GM23338 (cell line): ENCODE measurements around the gene CNPPD1. TPM values are rescaled to one million over a fixed set of nuclear protein-coding genes. Genes with fewer than 3 reads are reported as not detected.

ENCODE experiments used
- ATAC-seq: fragments of 200-7000 bp; cut with Tn5 transposase; 3 replicates; pipeline ENCODE4 v1.9.1; 2020
- DNase-seq: peaks from one replicate; pipeline ENCODE4 v3.0.0-alpha.2; 2015; ENCODE audit warnings: low spot score
- H2AFZ ChIP-seq: fragments of 200-600 bp; sonication (generic); 2 replicates; pipeline ENCODE4 v1.8.0; 2016; ENCODE audit warnings: antibody characterized with exemption, mild to moderate bottlenecking, moderate library complexity
- H3F3A ChIP-seq: fragments of 200-600 bp; sonication (generic); replicated peaks from 2 replicates; pipeline ENCODE4 v1.8.0; 2017; ENCODE audit warnings: antibody characterized with exemption, mixed run types, low read depth
- H3K27ac ChIP-seq: fragments of 200-600 bp; sonication (generic); 2 replicates; pipeline ENCODE4 v1.6.1; 2016; ENCODE audit warnings: low read depth
- H3K27me3 ChIP-seq: fragments of 200-600 bp; sonication (generic); 2 replicates; pipeline ENCODE4 v1.8.0; 2016; ENCODE audit warnings: mild to moderate bottlenecking, mixed run types, moderate library complexity; ENCODE audit not compliant: insufficient read depth
- H3K36me3 ChIP-seq: fragments of 200-600 bp; sonication (generic); 2 replicates; pipeline ENCODE4 v1.8.0; 2016; ENCODE audit warnings: mild to moderate bottlenecking; ENCODE audit not compliant: insufficient read depth
- H3K4me1 ChIP-seq: fragments of 200-600 bp; sonication (generic); 2 replicates; pipeline ENCODE4 v1.8.0; 2016; ENCODE audit warnings: mild to moderate bottlenecking, moderate library complexity; ENCODE audit not compliant: insufficient read depth
- H3K4me2 ChIP-seq: fragments of 200-600 bp; sonication (generic); 2 replicates; pipeline ENCODE4 v1.7.1; 2017; ENCODE audit warnings: mixed run types
- H3K4me3 ChIP-seq: fragments of 200-600 bp; sonication (generic); 2 replicates; pipeline ENCODE4 v1.6.1; 2016; ENCODE audit warnings: mixed run types
- H3K79me2 ChIP-seq: fragments of 200-600 bp; sonication (generic); replicated peaks from 2 replicates; pipeline ENCODE4 v1.8.0; 2017; ENCODE audit warnings: mild to moderate bottlenecking; ENCODE audit not compliant: insufficient read depth
- H3K9me2 ChIP-seq: fragments of 200-600 bp; sonication (generic); 2 replicates; pipeline ENCODE4 v1.8.0; 2017; ENCODE audit not compliant: insufficient read depth
- H4K20me1 ChIP-seq: fragments of 200-600 bp; sonication (generic); replicated peaks from 2 replicates; pipeline ENCODE4 v1.8.0; 2017; ENCODE audit warnings: mild to moderate bottlenecking; ENCODE audit not compliant: insufficient read depth
- H3K27ac Mint-ChIP-seq: 2 replicates; pipeline ENCODE4 v1.8.0; 2020; ENCODE audit warnings: inconsistent platforms, mild to moderate bottlenecking, moderate library complexity, mixed read lengths
- H3K27me3 Mint-ChIP-seq: 3 replicates; pipeline ENCODE4 v1.8.0; 2022; ENCODE audit warnings: low read depth, mild to moderate bottlenecking, moderate library complexity, mixed read lengths, inconsistent platforms; ENCODE audit not compliant: insufficient read depth, poor library complexity
- H3K36me3 Mint-ChIP-seq: 3 replicates; pipeline ENCODE4 v1.8.0; 2021; ENCODE audit warnings: low read depth, mild to moderate bottlenecking, inconsistent platforms, moderate library complexity, mixed read lengths
- H3K4me1 Mint-ChIP-seq: 3 replicates; pipeline ENCODE4 v1.8.0; 2020; ENCODE audit warnings: mild to moderate bottlenecking, inconsistent platforms, mixed read lengths
- H3K4me3 Mint-ChIP-seq: 3 replicates; pipeline ENCODE4 v1.8.0; 2021; ENCODE audit warnings: moderate library complexity, mild to moderate bottlenecking, inconsistent platforms, mixed read lengths
- H3K9me3 Mint-ChIP-seq: 3 replicates; pipeline ENCODE4 v1.8.0; 2020; ENCODE audit warnings: moderate library complexity, mild to moderate bottlenecking, inconsistent platforms, mixed read lengths
- CREB1 ChIP-seq: fragments of 250-450 bp; sonication (Bioruptor Pico); IDR thresholded peaks from 2 replicates; pipeline ENCODE4 v1.5.0; 2020; ENCODE audit warnings: low read depth, mild to moderate bottlenecking, moderate library complexity
- CTCF ChIP-seq, 2 experiments: fragments of 200-600 bp in 1 of 2; sonication (generic) in 1 of 2; conservative IDR thresholded peaks; 2 replicates each; pipeline versions ENCODE4 v1.5.1 to v1.6.1; 2016 to 2017; ENCODE audit warnings: antibody characterized with exemption in 2 of 2, low read depth in 2 of 2, mild to moderate bottlenecking in 2 of 2, moderate library complexity in 1 of 2
- ETS1 ChIP-seq: IDR thresholded peaks from 2 replicates; pipeline ENCODE4 v1.6.1; 2016; ENCODE audit warnings: antibody characterized with exemption
- EZH2 ChIP-seq: fragments of 200-600 bp; sonication (generic); IDR thresholded peaks from one replicate; pipeline ENCODE4 v1.8.0; 2017; ENCODE audit warnings: antibody characterized with exemption, mild to moderate bottlenecking, low read depth; ENCODE audit not compliant: unreplicated experiment
- EZH2phosphoT487 ChIP-seq: fragments of 200-600 bp; sonication (generic); IDR thresholded peaks from one replicate; pipeline ENCODE4 v1.8.1; 2018; ENCODE audit warnings: antibody characterized with exemption; ENCODE audit not compliant: unreplicated experiment
- JUNB ChIP-seq: IDR thresholded peaks from one replicate; pipeline ENCODE4 v1.6.1; 2016; ENCODE audit warnings: antibody characterized with exemption; ENCODE audit not compliant: unreplicated experiment
- NANOG ChIP-seq: IDR thresholded peaks from 2 replicates; pipeline ENCODE4 v1.6.1; 2016; ENCODE audit warnings: antibody characterized with exemption, borderline replicate concordance
- POLR2AphosphoS5 ChIP-seq: IDR thresholded peaks from 2 replicates; pipeline ENCODE4 v1.6.1; 2016; ENCODE audit warnings: antibody characterized with exemption, low read depth
- REST ChIP-seq: IDR thresholded peaks from one replicate; pipeline ENCODE4 v1.6.1; 2018; ENCODE audit warnings: antibody characterized with exemption; ENCODE audit not compliant: unreplicated experiment
- STAT1 ChIP-seq: IDR thresholded peaks from one replicate; pipeline ENCODE4 v1.6.1; 2016; ENCODE audit warnings: antibody characterized with exemption; ENCODE audit not compliant: unreplicated experiment
- ZNF114 ChIP-seq: fragments of 250-450 bp; sonication (Bioruptor Pico); IDR thresholded peaks from 2 replicates; pipeline ENCODE4 v1.5.0; 2020; ENCODE audit warnings: mild to moderate bottlenecking, moderate library complexity
- ZNF331 ChIP-seq: fragments of 250-450 bp; sonication (Bioruptor Pico); IDR thresholded peaks from 2 replicates; pipeline ENCODE4 v1.5.0; 2020; ENCODE audit warnings: low read depth, mild to moderate bottlenecking, moderate library complexity
- polyA plus RNA-seq: library from polyadenylated mRNA; unstranded; fragments of >200 nt; fragmentation: Nextera tagmentation; extraction: Ambion mirVana; gene quantifications from 2 replicates; pipeline ENCODE4 v1.2.1, GENCODE V29; 2016
- total RNA-seq: library from RNA; depleted of rRNA; stranded (reverse); fragments of >200 nt; shearing (Covaris generic); gene quantifications from 2 replicates; pipeline ENCODE4 v1.2.3, GENCODE V29; 2014
- TF ChIP-seq, protein P1 (sequence below): fragments of 250-450 bp; sonication (Bioruptor Pico); IDR thresholded peaks from 2 replicates; pipeline ENCODE4 v1.5.0; 2020; ENCODE audit warnings: mild to moderate bottlenecking, moderate library complexity

CNPPD1 gene
- total and polyA plus RNA-seq, 2 experiments from 2014 or later, result 18.0 to 18.2 TPM

- TF ChIP-seq EZH2phosphoT487 (no peak), POLR2AphosphoS5 (no peak), CREB1 (no peak), NANOG (no peak), CTCF (conservative IDR thresholded peaks at IDR 0.05; ENCODE audit: low read depth in 2 of 2) (no peak), EZH2 (no peak), ZNF114 (no peak), JUNB (no peak), ZNF331 (CRISPR knock-in tag) (no peak), REST (no peak), STAT1 (no peak), ETS1 (no peak)
- TF ChIP-seq, protein P1, sequence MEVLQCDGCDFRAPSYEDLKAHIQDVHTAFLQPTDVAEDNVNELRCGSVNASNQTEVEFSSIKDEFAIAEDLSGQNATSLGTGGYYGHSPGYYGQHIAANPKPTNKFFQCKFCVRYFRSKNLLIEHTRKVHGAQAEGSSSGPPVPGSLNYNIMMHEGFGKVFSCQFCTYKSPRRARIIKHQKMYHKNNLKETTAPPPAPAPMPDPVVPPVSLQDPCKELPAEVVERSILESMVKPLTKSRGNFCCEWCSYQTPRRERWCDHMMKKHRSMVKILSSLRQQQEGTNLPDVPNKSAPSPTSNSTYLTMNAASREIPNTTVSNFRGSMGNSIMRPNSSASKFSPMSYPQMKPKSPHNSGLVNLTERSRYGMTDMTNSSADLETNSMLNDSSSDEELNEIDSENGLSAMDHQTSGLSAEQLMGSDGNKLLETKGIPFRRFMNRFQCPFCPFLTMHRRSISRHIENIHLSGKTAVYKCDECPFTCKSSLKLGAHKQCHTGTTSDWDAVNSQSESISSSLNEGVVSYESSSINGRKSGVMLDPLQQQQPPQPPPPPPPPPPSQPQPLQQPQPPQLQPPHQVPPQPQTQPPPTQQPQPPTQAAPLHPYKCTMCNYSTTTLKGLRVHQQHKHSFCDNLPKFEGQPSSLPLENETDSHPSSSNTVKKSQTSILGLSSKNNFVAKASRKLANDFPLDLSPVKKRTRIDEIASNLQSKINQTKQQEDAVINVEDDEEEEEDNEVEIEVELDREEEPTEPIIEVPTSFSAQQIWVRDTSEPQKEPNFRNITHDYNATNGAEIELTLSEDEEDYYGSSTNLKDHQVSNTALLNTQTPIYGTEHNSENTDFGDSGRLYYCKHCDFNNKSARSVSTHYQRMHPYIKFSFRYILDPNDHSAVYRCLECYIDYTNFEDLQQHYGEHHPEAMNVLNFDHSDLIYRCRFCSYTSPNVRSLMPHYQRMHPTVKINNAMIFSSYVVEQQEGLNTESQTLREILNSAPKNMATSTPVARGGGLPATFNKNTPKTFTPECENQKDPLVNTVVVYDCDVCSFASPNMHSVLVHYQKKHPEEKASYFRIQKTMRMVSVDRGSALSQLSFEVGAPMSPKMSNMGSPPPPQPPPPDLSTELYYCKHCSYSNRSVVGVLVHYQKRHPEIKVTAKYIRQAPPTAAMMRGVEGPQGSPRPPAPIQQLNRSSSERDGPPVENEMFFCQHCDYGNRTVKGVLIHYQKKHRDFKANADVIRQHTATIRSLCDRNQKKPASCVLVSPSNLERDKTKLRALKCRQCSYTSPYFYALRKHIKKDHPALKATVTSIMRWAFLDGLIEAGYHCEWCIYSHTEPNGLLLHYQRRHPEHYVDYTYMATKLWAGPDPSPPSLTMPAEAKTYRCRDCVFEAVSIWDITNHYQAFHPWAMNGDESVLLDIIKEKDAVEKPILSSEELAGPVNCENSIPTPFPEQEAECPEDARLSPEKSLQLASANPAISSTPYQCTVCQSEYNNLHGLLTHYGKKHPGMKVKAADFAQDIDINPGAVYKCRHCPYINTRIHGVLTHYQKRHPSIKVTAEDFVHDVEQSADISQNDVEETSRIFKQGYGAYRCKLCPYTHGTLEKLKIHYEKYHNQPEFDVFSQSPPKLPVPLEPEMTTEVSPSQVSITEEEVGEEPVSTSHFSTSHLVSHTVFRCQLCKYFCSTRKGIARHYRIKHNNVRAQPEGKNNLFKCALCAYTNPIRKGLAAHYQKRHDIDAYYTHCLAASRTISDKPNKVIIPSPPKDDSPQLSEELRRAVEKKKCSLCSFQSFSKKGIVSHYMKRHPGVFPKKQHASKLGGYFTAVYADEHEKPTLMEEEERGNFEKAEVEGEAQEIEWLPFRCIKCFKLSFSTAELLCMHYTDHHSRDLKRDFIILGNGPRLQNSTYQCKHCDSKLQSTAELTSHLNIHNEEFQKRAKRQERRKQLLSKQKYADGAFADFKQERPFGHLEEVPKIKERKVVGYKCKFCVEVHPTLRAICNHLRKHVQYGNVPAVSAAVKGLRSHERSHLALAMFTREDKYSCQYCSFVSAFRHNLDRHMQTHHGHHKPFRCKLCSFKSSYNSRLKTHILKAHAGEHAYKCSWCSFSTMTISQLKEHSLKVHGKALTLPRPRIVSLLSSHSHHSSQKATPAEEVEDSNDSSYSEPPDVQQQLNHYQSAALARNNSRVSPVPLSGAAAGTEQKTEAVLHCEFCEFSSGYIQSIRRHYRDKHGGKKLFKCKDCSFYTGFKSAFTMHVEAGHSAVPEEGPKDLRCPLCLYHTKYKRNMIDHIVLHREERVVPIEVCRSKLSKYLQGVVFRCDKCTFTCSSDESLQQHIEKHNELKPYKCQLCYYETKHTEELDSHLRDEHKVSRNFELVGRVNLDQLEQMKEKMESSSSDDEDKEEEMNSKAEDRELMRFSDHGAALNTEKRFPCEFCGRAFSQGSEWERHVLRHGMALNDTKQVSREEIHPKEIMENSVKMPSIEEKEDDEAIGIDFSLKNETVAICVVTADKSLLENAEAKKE (CRISPR knock-in tag), result no peak
- Histone ChIP-seq H2AFZ (no peak overlapping the region), H3K9me2 (no peaks in the 10 kb centered on the region), H3K36me3 (no peaks in the 10 kb centered on the region; the same call in 1 of the 2 replicates), H3K27ac (no peak overlapping the region), H3K27me3 (no peaks in the 10 kb centered on the region), H4K20me1 (no peaks in the 10 kb centered on the region), H3K4me3 (no peak overlapping the region), H3K79me2 (no peaks in the 10 kb centered on the region), H3K4me2 (no peak overlapping the region), H3F3A (peaks cover 7% of the 10 kb centered on the region; the same call in 1 of the 2 replicates), H3K4me1 (peaks cover 17% of the 10 kb centered on the region)
- Mint-ChIP-seq H3K36me3 (peaks cover 60% of the 10 kb centered on the region), H3K4me3 (no peak overlapping the region), H3K4me1 (peaks cover 21% of the 10 kb centered on the region), H3K9me3 (no peaks in the 10 kb centered on the region), H3K27me3 (peaks cover 16% of the 10 kb centered on the region), H3K27ac (no peak overlapping the region)
- DNase-seq (no peak), ATAC-seq (no peak)
Measured at GRCh38 chr2:219214786-219215185, 38.1 kb upstream of the CNPPD1 start.
